GM12874 (cell line): ENCODE data around the gene FBN1.

Experiments used
- TF ChIP-seq, protein P1 (sequence below): IDR thresholded peaks from 2 replicates; pipeline ENCODE4 v1.5.1; 2011; ENCODE audit warnings: low read depth, mild to moderate bottlenecking, control low read depth, low read length, moderate library complexity; ENCODE audit not compliant: insufficient read depth

Gene FBN1

DNA sequence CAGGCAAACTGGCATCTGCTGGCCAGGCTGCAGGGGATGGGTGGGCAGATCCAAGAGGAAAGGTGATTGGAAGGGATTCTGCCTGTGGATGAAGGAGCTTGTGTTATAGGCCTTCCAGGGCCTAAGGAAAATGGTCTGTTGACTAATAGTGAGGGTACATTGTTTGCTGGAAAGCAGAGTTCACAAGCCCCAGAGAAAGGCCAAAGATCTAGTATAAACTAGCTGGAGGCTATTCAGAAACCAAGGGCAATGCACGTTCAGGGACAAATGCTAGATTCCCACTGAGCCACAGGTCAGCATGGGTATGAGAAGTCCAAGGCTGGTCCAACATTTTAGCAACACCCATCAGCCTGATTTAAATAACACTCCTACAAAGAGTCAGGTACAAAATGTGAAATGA is 74.7 kb downstream of the FBN1 start:
- TF ChIP-seq, protein P1, sequence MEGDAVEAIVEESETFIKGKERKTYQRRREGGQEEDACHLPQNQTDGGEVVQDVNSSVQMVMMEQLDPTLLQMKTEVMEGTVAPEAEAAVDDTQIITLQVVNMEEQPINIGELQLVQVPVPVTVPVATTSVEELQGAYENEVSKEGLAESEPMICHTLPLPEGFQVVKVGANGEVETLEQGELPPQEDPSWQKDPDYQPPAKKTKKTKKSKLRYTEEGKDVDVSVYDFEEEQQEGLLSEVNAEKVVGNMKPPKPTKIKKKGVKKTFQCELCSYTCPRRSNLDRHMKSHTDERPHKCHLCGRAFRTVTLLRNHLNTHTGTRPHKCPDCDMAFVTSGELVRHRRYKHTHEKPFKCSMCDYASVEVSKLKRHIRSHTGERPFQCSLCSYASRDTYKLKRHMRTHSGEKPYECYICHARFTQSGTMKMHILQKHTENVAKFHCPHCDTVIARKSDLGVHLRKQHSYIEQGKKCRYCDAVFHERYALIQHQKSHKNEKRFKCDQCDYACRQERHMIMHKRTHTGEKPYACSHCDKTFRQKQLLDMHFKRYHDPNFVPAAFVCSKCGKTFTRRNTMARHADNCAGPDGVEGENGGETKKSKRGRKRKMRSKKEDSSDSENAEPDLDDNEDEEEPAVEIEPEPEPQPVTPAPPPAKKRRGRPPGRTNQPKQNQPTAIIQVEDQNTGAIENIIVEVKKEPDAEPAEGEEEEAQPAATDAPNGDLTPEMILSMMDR: no peak

DNA sequence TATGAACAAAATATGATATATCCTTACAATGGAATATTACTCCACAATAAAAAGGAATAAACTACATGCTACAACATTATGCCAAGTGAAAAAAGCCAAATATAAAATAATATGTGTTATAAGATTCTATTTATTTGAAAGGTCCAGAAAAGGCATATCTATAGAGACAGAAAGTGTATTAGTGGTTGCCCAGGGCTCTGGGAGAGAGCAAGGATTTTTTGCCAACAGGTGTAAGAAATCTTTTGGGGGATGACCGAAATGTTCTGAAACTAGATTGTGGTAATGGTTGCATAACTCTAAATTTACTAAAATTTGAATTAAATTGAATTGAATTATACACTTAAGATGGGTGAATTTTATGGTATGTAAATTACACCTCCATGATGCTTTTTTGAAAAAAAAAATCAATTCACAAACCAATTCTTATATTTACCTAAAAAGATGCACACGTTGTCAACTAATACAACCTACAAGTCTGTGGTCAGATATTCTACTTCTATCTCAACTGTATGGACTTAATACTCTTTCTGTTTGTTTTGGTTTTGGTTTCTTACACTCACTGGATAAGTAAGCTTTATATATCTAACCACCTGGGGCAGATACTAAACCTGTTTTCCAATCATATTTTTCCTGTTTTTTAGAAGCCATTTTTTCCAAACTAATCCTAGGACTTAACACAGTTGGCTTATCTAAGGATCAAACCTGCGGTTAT is 75.8 kb downstream of the FBN1 start:
- TF ChIP-seq, protein P1: no peak

DNA sequence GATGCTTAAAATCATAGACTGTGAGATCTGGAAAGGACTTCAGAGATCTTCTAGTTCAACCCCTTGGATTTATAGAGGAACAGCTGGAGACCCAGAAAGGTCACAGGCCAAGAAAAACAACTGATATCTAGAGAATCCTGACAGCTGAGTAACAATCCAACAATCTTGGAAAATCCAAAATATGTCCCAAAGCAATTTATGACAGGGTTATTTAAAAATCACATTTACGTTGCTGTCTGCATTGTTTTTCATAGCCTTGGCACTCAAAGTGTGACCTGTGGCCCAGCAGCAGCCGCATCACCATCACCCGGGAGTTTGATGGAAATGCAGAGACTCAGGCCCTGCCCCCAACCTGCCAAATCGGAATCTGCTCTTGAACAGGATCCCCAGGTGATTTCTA is 78.8 kb downstream of the FBN1 start:
- TF ChIP-seq, protein P1: no peak

DNA sequence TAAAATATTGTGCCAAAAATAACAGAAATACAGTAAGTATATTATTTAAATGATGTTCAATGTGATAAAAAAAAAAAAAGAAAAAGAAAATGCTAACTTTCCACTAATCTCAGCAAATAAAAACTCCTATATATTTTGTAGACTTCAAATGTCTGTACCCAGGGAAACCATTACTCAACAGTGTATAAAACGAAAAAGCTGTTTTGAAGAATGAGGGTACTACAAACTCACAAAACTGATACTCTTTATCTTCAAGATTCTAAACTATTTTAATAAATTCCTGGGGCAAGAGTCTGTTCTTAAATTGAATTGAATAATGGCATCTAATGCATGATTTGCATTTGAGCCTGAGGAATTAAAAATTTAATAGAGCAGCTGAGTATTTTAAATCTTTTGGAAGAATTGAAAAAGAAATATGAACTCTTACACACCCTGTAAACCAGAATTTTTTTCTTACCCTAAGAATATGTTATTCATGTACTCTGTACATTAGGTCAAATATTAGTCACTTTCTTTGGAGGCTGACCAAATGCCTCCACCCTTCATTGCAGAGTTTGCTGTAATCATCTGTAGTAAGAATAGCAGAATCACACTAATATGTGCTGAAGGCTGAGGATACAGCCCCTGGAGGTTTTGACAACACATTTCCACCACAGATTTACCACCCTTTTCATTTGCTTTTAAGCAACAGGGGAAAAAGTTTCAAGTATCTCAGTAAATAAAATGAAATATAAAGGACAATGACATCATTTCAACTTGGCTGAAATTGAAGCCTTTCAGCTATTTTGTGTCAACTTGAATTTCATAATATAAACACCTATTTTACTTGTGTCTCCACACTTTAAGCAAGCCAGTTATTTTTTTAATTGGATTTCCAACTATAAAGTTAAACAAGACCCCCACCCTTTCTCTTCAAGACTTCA is 79.7 kb downstream of the FBN1 start:
- TF ChIP-seq, protein P1: no peak

DNA sequence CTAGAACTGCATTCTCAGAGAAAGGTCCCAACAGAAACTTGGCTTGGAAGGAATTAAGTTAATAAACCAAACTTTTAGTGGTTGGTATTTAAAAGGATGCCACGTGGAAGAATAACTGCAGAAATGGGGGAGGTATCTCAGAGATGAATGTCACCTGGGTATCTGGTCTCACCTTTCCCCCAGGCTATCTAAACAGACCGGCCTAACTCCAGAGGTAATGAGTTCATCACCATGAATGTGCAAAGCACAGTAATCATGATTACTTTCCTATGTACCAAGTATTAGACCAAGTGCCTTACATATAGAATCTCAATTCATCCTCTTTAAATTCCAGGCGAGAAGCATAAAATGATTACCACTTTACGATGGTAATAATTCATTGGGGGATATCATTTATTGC is 80.8 kb downstream of the FBN1 start:
- TF ChIP-seq, protein P1: no peak

DNA sequence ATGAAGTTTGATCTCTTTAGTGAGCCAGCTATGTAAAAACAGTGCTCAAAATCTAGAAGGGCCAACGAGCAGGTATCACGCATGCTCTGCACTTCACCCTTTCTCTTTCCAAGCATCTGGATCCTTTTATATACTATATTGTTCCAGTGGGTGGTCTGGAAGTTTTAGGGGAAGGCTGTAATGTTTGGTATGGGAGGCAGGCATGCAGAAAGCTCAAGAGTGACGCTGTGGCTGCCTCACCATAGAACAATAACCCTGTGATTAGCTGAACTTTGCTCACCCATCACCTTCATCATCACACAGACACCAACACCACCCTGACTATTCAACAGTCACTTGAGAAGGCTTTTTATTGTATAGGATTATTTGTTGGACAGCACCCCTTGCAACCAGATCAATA is 81.6 kb downstream of the FBN1 start:
- TF ChIP-seq, protein P1: no peak

DNA sequence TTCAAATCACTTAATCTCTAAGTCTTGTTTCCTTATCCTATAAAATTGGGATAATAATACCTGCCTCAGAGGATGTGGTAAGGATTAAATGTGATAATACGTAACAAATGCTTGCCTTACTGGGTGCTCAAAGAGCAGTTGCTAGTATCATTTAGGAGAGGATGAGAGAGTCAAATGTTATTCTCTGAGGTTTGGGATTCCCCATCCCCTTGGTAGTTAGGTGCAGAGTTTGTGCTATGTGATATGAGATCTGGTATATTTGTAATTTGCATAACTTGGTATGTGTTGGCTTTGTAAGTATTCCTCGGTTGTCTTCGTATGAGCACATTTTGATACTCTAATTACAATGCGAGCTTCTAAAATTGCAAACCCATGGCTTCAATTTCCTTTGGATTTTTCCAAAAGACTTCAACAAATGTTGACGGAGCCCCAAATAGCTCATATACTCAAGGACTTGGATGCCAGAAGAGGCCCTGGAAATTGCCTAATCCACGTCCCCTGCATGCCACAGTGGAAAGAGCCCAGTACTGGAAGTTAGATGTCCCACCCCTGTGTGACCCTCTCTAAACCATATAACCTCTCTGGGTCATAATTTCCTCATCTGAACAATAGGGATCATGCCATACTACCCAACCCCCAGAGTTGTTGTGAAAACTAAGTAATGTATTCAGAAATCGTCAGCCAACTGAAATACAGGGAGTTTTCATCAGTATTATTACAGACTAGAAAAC is 85.0 kb downstream of the FBN1 start:
- TF ChIP-seq, protein P1: no peak
